ENCODE measurements around the gene RNF112.

GRCh38 chr17:19457046-19457445, 46.0 kb downstream of the RNF112 start:
- TF ChIP-seq POLR2AphosphoS5 (IDR thresholded peaks at IDR 0.05) (no peak), EP300 (IDR thresholded peaks at IDR 0.05) (no peak), POLR2A (IDR thresholded peaks at IDR 0.05; ENCODE audit: low read depth) (no peak)
- TF ChIP-seq, protein P1, sequence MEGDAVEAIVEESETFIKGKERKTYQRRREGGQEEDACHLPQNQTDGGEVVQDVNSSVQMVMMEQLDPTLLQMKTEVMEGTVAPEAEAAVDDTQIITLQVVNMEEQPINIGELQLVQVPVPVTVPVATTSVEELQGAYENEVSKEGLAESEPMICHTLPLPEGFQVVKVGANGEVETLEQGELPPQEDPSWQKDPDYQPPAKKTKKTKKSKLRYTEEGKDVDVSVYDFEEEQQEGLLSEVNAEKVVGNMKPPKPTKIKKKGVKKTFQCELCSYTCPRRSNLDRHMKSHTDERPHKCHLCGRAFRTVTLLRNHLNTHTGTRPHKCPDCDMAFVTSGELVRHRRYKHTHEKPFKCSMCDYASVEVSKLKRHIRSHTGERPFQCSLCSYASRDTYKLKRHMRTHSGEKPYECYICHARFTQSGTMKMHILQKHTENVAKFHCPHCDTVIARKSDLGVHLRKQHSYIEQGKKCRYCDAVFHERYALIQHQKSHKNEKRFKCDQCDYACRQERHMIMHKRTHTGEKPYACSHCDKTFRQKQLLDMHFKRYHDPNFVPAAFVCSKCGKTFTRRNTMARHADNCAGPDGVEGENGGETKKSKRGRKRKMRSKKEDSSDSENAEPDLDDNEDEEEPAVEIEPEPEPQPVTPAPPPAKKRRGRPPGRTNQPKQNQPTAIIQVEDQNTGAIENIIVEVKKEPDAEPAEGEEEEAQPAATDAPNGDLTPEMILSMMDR (IDR thresholded peaks at IDR 0.05): no peak
